Measurements from ENCODE around the gene EMC9. TPM values are rescaled to one million over a fixed set of nuclear protein-coding genes. Genes with fewer than 3 reads are reported as not detected.
A peak's percentile ranks its signal among the peaks of the same experiment; 100 is the strongest.

EMC9 gene
- total RNA-seq, 4 donors from 2014 or later: 7.4 to 38.7 (median 34.0) TPM

GRCh38 chr14:24138396-24139271 lies 2.8 kb downstream of the EMC9 start:
- no peak for TF ChIP-seq POLR2A (IDR thresholded peaks at IDR 0.05)
- TF ChIP-seq, protein P1, sequence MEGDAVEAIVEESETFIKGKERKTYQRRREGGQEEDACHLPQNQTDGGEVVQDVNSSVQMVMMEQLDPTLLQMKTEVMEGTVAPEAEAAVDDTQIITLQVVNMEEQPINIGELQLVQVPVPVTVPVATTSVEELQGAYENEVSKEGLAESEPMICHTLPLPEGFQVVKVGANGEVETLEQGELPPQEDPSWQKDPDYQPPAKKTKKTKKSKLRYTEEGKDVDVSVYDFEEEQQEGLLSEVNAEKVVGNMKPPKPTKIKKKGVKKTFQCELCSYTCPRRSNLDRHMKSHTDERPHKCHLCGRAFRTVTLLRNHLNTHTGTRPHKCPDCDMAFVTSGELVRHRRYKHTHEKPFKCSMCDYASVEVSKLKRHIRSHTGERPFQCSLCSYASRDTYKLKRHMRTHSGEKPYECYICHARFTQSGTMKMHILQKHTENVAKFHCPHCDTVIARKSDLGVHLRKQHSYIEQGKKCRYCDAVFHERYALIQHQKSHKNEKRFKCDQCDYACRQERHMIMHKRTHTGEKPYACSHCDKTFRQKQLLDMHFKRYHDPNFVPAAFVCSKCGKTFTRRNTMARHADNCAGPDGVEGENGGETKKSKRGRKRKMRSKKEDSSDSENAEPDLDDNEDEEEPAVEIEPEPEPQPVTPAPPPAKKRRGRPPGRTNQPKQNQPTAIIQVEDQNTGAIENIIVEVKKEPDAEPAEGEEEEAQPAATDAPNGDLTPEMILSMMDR (IDR thresholded peaks at IDR 0.05): no peak
- no peaks in the 10 kb centered on the region for H3K9me3 ChIP-seq

GRCh38 chr14:24137529-24138395 lies 3.6 kb downstream of the EMC9 start:
- TF ChIP-seq POLR2A (IDR thresholded peaks at IDR 0.05): no peak
- TF ChIP-seq, protein P1 (IDR thresholded peaks at IDR 0.05): no peak
- peak overlapping the region in 1 of 4 donors; percentile 93 for H3K4me3 ChIP-seq
- H3K4me1 ChIP-seq: peaks cover 0 to 53% (median 17%) of the 10 kb centered on the region in 4 donors
- no peaks in the 10 kb centered on the region for H3K9me3 ChIP-seq
- H3K27ac ChIP-seq: peak overlapping the region in 3 of 4 donors; percentile 47 to 96 (median 95)
- DNase-seq: no peak
- peaks cover 0 to 22% (median 3%) of the 10 kb centered on the region in 3 donors for H3K36me3 ChIP-seq
- no peaks in the 10 kb centered on the region for H3K27me3 ChIP-seq

More at GRCh38 chr14:24138396-24139271, 2.8 kb downstream of the EMC9 start:
- Histone ChIP-seq H3K27me3 (no peaks in the 10 kb centered on the region), H3K27ac (peak overlapping the region in 2 of 4 donors; percentile 18 to 47), H3K4me3 (no peak overlapping the region), H3K36me3 (peaks cover 0 to 22% (median 3%) of the 10 kb centered on the region in 3 donors), H3K4me1 (peaks cover 0 to 60% (median 17%) of the 10 kb centered on the region in 4 donors)
- no peak for DNase-seq

- H3K27me3 ChIP-seq: no peaks in the 10 kb centered on the region
- peak overlapping the region; percentile 95 to 97 (median 96) for H3K27ac ChIP-seq
- H3K36me3 ChIP-seq: peaks cover 0 to 22% (median 3%) of the 10 kb centered on the region in 3 donors
- peaks cover 0 to 45% (median 16%) of the 10 kb centered on the region in 4 donors for H3K4me1 ChIP-seq
- peak overlapping the region; percentile 93 to 99 (median 96) for H3K4me3 ChIP-seq
- H3K9me3 ChIP-seq: no peaks in the 10 kb centered on the region
- no peak for DNase-seq
- TF ChIP-seq, protein P1 (IDR thresholded peaks at IDR 0.05): no peak
- no peak for TF ChIP-seq POLR2A (IDR thresholded peaks at IDR 0.05)
These were observed 4.5 kb downstream of the EMC9 start for GRCh38 chr14:24136684-24137528.

GRCh38 chr14:24135834-24136683 lies 5.3 kb downstream of the EMC9 start, which contains the start of gene PSME1:
TSS of gene PSME1 (plus strand) at chr14:24136194. CDS start at chr14:24136263, 69 bp downstream.
- Histone ChIP-seq H3K9me3 (no peaks in the 10 kb centered on the region), H3K36me3 (peaks cover 0 to 22% (median 3%) of the 10 kb centered on the region in 3 donors), H3K4me3 (peak within 1 kb of the TSS; percentile 93 to 99 (median 96)), H3K27ac (peak within 1 kb of the TSS; percentile 95 to 97 (median 96)), H3K4me1 (peaks cover 0 to 44% (median 16%) of the 10 kb centered on the region in 4 donors), H3K27me3 (no peaks in the 10 kb centered on the region)
- DNase-seq: peak; percentile 93 to 98 (median 98)
- peak; percentile 58 to 80 for TF ChIP-seq POLR2A (IDR thresholded peaks at IDR 0.05)
- TF ChIP-seq, protein P1 (IDR thresholded peaks at IDR 0.05): peak in 1 of 6 experiments; percentile 0
